ENCODE measurements around the gene SLC6A9.

The SLC6A9 gene

GRCh38 chr1:43979528-43980254, 51.6 kb downstream of the SLC6A9 start:
- H4K8ac ChIP-seq (ENCODE audit: low read depth, low read length) = no peak overlapping the region
- H3K79me2 ChIP-seq (ENCODE audit: control insufficient read depth, insufficient read depth, low read length) = peaks cover 17% of the 10 kb centered on the region
- WGBS (ENCODE audit: extremely low coverage, insufficient coverage, low lambda C conversion rate) = no CpG with 5 or more reads among the region's 45 CpGs
- peak overlapping the region; percentile 35 for H2AK5ac ChIP-seq (ENCODE audit: low read length)
- H2BK120ac ChIP-seq (ENCODE audit: low read depth, low read length) = peak overlapping the region; percentile 10
- peak overlapping the region; percentile 74 for H3K9ac ChIP-seq (ENCODE audit: low read length)
- no peak overlapping the region for H2BK15ac ChIP-seq (replicated peaks; ENCODE audit: low read depth)
- peak overlapping the region; percentile 74 for H3K4ac ChIP-seq (ENCODE audit: low read depth, low read length)
- peaks cover 38% of the 10 kb centered on the region for H3K79me1 ChIP-seq (ENCODE audit: low read length)
- H3K4me3 ChIP-seq (ENCODE audit: low read length) = peak overlapping the region; percentile 46
- H3K36me3 ChIP-seq (ENCODE audit: control insufficient read depth, insufficient read depth, low read length) = peaks cover 6% of the 10 kb centered on the region
- no peak overlapping the region for H3K27ac ChIP-seq (ENCODE audit: low read depth, low read length)
- H3K56ac ChIP-seq (ENCODE audit: low read length) = peak overlapping the region; percentile 92
- H3K4me1 ChIP-seq (ENCODE audit: control insufficient read depth, low read depth, low read length) = peaks cover 2% of the 10 kb centered on the region
- H3K27me3 ChIP-seq (ENCODE audit: insufficient read depth, low read length, poor library complexity) = no peaks in the 10 kb centered on the region
- H4K5ac ChIP-seq (ENCODE audit: low read length) = no peak overlapping the region
- no peak overlapping the region for H2BK5ac ChIP-seq (ENCODE audit: low read length)
- peak; percentile 26 for DNase-seq
- H3K18ac ChIP-seq (ENCODE audit: low read length) = peak overlapping the region; percentile 73
- peak overlapping the region; percentile 37 for H3K4me2 ChIP-seq (ENCODE audit: low read length)
- H3K23ac ChIP-seq (ENCODE audit: low read length) = no peak overlapping the region

- Histone ChIP-seq H3K56ac (ENCODE audit: low read length) (peak overlapping the region; percentile 92), H2AK5ac (ENCODE audit: low read length) (no peak overlapping the region), H4K8ac (ENCODE audit: low read depth, low read length) (no peak overlapping the region), H3K27ac (ENCODE audit: low read depth, low read length) (no peak overlapping the region), H2BK15ac (replicated peaks; ENCODE audit: low read depth) (no peak overlapping the region), H3K4me2 (ENCODE audit: low read length) (no peak overlapping the region), H3K23ac (ENCODE audit: low read length) (no peak overlapping the region), H3K79me2 (ENCODE audit: control insufficient read depth, insufficient read depth, low read length) (peaks cover 17% of the 10 kb centered on the region), H2BK120ac (ENCODE audit: low read depth, low read length) (peak overlapping the region; percentile 10), H3K9ac (ENCODE audit: low read length) (peak overlapping the region; percentile 74), H3K18ac (ENCODE audit: low read length) (peak overlapping the region; percentile 73), H4K5ac (ENCODE audit: low read length) (no peak overlapping the region), H3K79me1 (ENCODE audit: low read length) (peaks cover 38% of the 10 kb centered on the region), H3K4me1 (ENCODE audit: control insufficient read depth, low read depth, low read length) (peaks cover 2% of the 10 kb centered on the region), H3K4me3 (ENCODE audit: low read length) (peak overlapping the region; percentile 46), H3K36me3 (ENCODE audit: control insufficient read depth, insufficient read depth, low read length) (peaks cover 5% of the 10 kb centered on the region), H2BK5ac (ENCODE audit: low read length) (no peak overlapping the region), H3K27me3 (ENCODE audit: insufficient read depth, low read length, poor library complexity) (no peaks in the 10 kb centered on the region), H3K4ac (ENCODE audit: low read depth, low read length) (peak overlapping the region; percentile 74)
- DNase-seq = no peak
- no CpG with 5 or more reads among the region's 45 CpGs for whole genome bisulfite sequencing (ENCODE audit: extremely low coverage, insufficient coverage, low lambda C conversion rate)
Observed at GRCh38 chr1:43979261-43979527, 52.1 kb downstream of the SLC6A9 start.

- no peak within 1 kb of the TSS for H3K23ac ChIP-seq (ENCODE audit: low read length)
- no peaks in the 10 kb centered on the region for H3K27me3 ChIP-seq (ENCODE audit: insufficient read depth, low read length, poor library complexity)
- peak; percentile 73 for DNase-seq
- H4K8ac ChIP-seq (ENCODE audit: low read depth, low read length) = no peak within 1 kb of the TSS
- peak within 1 kb of the TSS; percentile 10 for H2BK120ac ChIP-seq (ENCODE audit: low read depth, low read length)
- peak within 1 kb of the TSS; percentile 14 for H2BK5ac ChIP-seq (ENCODE audit: low read length)
- peak within 1 kb of the TSS; percentile 92 for H3K56ac ChIP-seq (ENCODE audit: low read length)
- no peak within 1 kb of the TSS for H4K5ac ChIP-seq (ENCODE audit: low read length)
- WGBS (ENCODE audit: extremely low coverage, insufficient coverage, low lambda C conversion rate) = no CpG with 5 or more reads among the region's 54 CpGs
- peak within 1 kb of the TSS; percentile 73 for H3K18ac ChIP-seq (ENCODE audit: low read length)
- H2BK15ac ChIP-seq (replicated peaks; ENCODE audit: low read depth) = no peak within 1 kb of the TSS
- H2AK5ac ChIP-seq (ENCODE audit: low read length) = peak within 1 kb of the TSS; percentile 35
- peak within 1 kb of the TSS; percentile 74 for H3K4ac ChIP-seq (ENCODE audit: low read depth, low read length)
- H3K79me2 ChIP-seq (ENCODE audit: control insufficient read depth, insufficient read depth, low read length) = peaks cover 17% of the 10 kb centered on the region
- peak within 1 kb of the TSS; percentile 78 for H3K4me2 ChIP-seq (ENCODE audit: low read length)
- H3K4me1 ChIP-seq (ENCODE audit: control insufficient read depth, low read depth, low read length) = peaks cover 2% of the 10 kb centered on the region
- H3K79me1 ChIP-seq (ENCODE audit: low read length) = peaks cover 38% of the 10 kb centered on the region
- H3K4me3 ChIP-seq (ENCODE audit: low read length) = peak within 1 kb of the TSS; percentile 47
- peak within 1 kb of the TSS; percentile 7 for H3K27ac ChIP-seq (ENCODE audit: low read depth, low read length)
- peaks cover 5% of the 10 kb centered on the region for H3K36me3 ChIP-seq (ENCODE audit: control insufficient read depth, insufficient read depth, low read length)
- peak within 1 kb of the TSS; percentile 83 for H3K9ac ChIP-seq (ENCODE audit: low read length)
Observed at GRCh38 chr1:43978551-43979260, 52.6 kb downstream of the SLC6A9 start, which contains the start of gene B4GALT2. B4GALT2 (plus strand) TSS chr1:43979210; CDS start chr1:43981161, 1,951 bp downstream.

GRCh38 chr1:43978264-43978550, 53.1 kb downstream of the SLC6A9 start:
- Histone ChIP-seq H4K8ac (ENCODE audit: low read depth, low read length) (no peak overlapping the region), H2BK5ac (ENCODE audit: low read length) (no peak overlapping the region), H3K36me3 (ENCODE audit: control insufficient read depth, insufficient read depth, low read length) (peaks cover 5% of the 10 kb centered on the region), H3K27me3 (ENCODE audit: insufficient read depth, low read length, poor library complexity) (no peaks in the 10 kb centered on the region), H3K79me1 (ENCODE audit: low read length) (peaks cover 38% of the 10 kb centered on the region), H4K5ac (ENCODE audit: low read length) (no peak overlapping the region), H3K4ac (ENCODE audit: low read depth, low read length) (no peak overlapping the region), H3K9ac (ENCODE audit: low read length) (peak overlapping the region; percentile 83), H3K79me2 (ENCODE audit: control insufficient read depth, insufficient read depth, low read length) (peaks cover 17% of the 10 kb centered on the region), H3K23ac (ENCODE audit: low read length) (no peak overlapping the region), H3K27ac (ENCODE audit: low read depth, low read length) (no peak overlapping the region), H3K4me3 (ENCODE audit: low read length) (no peak overlapping the region), H3K18ac (ENCODE audit: low read length) (no peak overlapping the region), H3K4me1 (ENCODE audit: control insufficient read depth, low read depth, low read length) (peaks cover 2% of the 10 kb centered on the region), H2AK5ac (ENCODE audit: low read length) (no peak overlapping the region), H3K4me2 (ENCODE audit: low read length) (peak overlapping the region; percentile 78), H2BK120ac (ENCODE audit: low read depth, low read length) (no peak overlapping the region), H3K56ac (ENCODE audit: low read length) (peak overlapping the region; percentile 88), H2BK15ac (replicated peaks; ENCODE audit: low read depth) (no peak overlapping the region)
- no CpG with 5 or more reads among the region's 5 CpGs for WGBS (ENCODE audit: extremely low coverage, insufficient coverage, low lambda C conversion rate)
- DNase-seq = no peak

- Histone ChIP-seq H3K36me3 (ENCODE audit: control insufficient read depth, insufficient read depth, low read length) (peaks cover 5% of the 10 kb centered on the region), H3K79me2 (ENCODE audit: control insufficient read depth, insufficient read depth, low read length) (peaks cover 17% of the 10 kb centered on the region), H3K9ac (ENCODE audit: low read length) (peak overlapping the region; percentile 6), H3K18ac (ENCODE audit: low read length) (no peak overlapping the region), H4K5ac (ENCODE audit: low read length) (no peak overlapping the region), H4K8ac (ENCODE audit: low read depth, low read length) (no peak overlapping the region), H3K4me1 (ENCODE audit: control insufficient read depth, low read depth, low read length) (peaks cover 2% of the 10 kb centered on the region), H3K4ac (ENCODE audit: low read depth, low read length) (no peak overlapping the region), H2BK5ac (ENCODE audit: low read length) (no peak overlapping the region), H3K27me3 (ENCODE audit: insufficient read depth, low read length, poor library complexity) (no peaks in the 10 kb centered on the region), H2BK120ac (ENCODE audit: low read depth, low read length) (no peak overlapping the region), H3K4me3 (ENCODE audit: low read length) (no peak overlapping the region), H3K56ac (ENCODE audit: low read length) (no peak overlapping the region), H3K79me1 (ENCODE audit: low read length) (peaks cover 32% of the 10 kb centered on the region), H2BK15ac (replicated peaks; ENCODE audit: low read depth) (no peak overlapping the region), H3K4me2 (ENCODE audit: low read length) (no peak overlapping the region), H3K27ac (ENCODE audit: low read depth, low read length) (no peak overlapping the region), H3K23ac (ENCODE audit: low read length) (no peak overlapping the region), H2AK5ac (ENCODE audit: low read length) (no peak overlapping the region)
- DNase-seq = no peak
- no CpG with 5 or more reads among the region's 9 CpGs for WGBS (ENCODE audit: extremely low coverage, insufficient coverage, low lambda C conversion rate)
Observed at GRCh38 chr1:43977376-43978263, 53.6 kb downstream of the SLC6A9 start.
